NB4 (cell line): ENCODE measurements around the gene CDC27.

Experiments used
- POLR2A ChIP-seq: IDR thresholded peaks from 2 replicates; pipeline ENCODE4 v1.6.1; 2011; ENCODE audit warnings: mild to moderate bottlenecking; ENCODE audit not compliant: insufficient read length; ENCODE audit errors: extremely low read depth
- TF ChIP-seq, protein P1 (sequence below): IDR thresholded peaks from one replicate; pipeline ENCODE4 v1.5.1; 2012; ENCODE audit warnings: low read depth, low read length
- TF ChIP-seq, protein P2 (sequence below): IDR thresholded peaks from 2 replicates; pipeline ENCODE4 v1.6.1; 2011; ENCODE audit warnings: low read depth, low read length

DNA sequence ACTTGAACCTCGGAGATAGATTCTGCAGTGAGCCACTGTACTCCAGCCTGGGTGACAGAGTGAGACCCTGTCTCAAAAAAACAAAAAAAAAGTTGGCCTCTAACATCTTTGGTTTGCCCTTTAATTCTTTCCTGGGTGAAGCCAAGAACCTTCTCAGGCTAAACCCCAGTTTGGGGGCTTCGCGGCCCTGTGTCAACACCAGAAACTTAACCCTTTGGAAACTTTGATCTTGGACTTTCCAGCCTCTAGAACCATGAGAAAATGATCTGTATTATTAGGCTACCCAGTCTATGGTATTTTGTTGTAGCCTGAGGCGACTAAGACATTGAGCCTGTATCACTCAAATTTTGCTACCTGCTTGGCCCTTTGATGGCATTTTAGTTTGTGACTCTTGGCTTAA lies 86.2 kb downstream of the CDC27 start:
- TF ChIP-seq, protein P1, sequence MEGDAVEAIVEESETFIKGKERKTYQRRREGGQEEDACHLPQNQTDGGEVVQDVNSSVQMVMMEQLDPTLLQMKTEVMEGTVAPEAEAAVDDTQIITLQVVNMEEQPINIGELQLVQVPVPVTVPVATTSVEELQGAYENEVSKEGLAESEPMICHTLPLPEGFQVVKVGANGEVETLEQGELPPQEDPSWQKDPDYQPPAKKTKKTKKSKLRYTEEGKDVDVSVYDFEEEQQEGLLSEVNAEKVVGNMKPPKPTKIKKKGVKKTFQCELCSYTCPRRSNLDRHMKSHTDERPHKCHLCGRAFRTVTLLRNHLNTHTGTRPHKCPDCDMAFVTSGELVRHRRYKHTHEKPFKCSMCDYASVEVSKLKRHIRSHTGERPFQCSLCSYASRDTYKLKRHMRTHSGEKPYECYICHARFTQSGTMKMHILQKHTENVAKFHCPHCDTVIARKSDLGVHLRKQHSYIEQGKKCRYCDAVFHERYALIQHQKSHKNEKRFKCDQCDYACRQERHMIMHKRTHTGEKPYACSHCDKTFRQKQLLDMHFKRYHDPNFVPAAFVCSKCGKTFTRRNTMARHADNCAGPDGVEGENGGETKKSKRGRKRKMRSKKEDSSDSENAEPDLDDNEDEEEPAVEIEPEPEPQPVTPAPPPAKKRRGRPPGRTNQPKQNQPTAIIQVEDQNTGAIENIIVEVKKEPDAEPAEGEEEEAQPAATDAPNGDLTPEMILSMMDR: no peak
- no peak for TF ChIP-seq POLR2A
- TF ChIP-seq, protein P2, sequence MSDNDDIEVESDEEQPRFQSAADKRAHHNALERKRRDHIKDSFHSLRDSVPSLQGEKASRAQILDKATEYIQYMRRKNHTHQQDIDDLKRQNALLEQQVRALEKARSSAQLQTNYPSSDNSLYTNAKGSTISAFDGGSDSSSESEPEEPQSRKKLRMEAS: no peak
